Prostate gland (tissue), 2 donors: ENCODE data around the gene C4A. TPM values are rescaled to one million over a fixed set of nuclear protein-coding genes. Genes with fewer than 3 reads are reported as not detected.
"Not testable (repeated sequence)": the region's sequence is repeated elsewhere in the genome, so short reads cannot be mapped to it uniquely, and the experiment has no call there.

Source experiments
- DNase-seq: peaks from one replicate; pipeline ENCODE4 v3.0.0-alpha.2; 2019; ENCODE audit warnings: low spot score
- H3K27ac ChIP-seq, 2 donors: fragments of 200-600 bp; sonication (generic); 2 replicates each; pipeline ENCODE4 v1.5.1; 2017 to 2019
- H3K27me3 ChIP-seq: fragments of 200-600 bp; sonication (generic); replicated peaks from 2 replicates; pipeline ENCODE4 v1.5.1; 2019; ENCODE audit not compliant: insufficient read depth
- H3K36me3 ChIP-seq, 2 donors: fragments of 200-600 bp; sonication (generic); 1 replicate in 1 of 2; 2 replicates in 1 of 2; pipeline versions ENCODE4 v1.5.1 to v1.8.1; 2017 to 2019
- H3K4me1 ChIP-seq: fragments of 200-600 bp; sonication (generic); replicated peaks from 2 replicates; pipeline ENCODE4 v1.5.1; 2019
- H3K4me3 ChIP-seq, 2 donors: fragments of 200-600 bp; sonication (generic); 2 replicates each; pipeline ENCODE4 v1.5.1; 2017 to 2019
- H3K9me3 ChIP-seq: fragments of 200-600 bp; sonication (generic); 2 replicates; pipeline ENCODE4 v1.5.1; 2017
- CTCF ChIP-seq, 4 experiments: fragments of 200-600 bp in 2 of 4; fragments of 450-650 bp in 2 of 4; sonication (generic) in 2 of 4; IDR thresholded peaks; 1 replicate in 3 of 4; 2 replicates in 1 of 4; pipeline ENCODE4 v1.5.1; 2016 to 2019; ENCODE audit warnings: antibody characterized with exemption in 4 of 4, mild to moderate bottlenecking in 2 of 4, moderate library complexity in 2 of 4
- POLR2A ChIP-seq: fragments of 450-650 bp; IDR thresholded peaks from one replicate; pipeline ENCODE4 v1.6.1; 2016; ENCODE audit warnings: antibody characterized with exemption, mild to moderate bottlenecking
- POLR2AphosphoS5 ChIP-seq: sonication (generic); formaldehyde crosslinking; IDR thresholded peaks from one replicate; pipeline ENCODE4 v1.6.1; 2017; ENCODE audit warnings: antibody characterized with exemption
- WGBS: methylation state at CpG from one replicate; pipeline ENCODE4 v1.1.5; 2018; 5-methylcytosine and 5-hydroxymethylcytosine counted together
- intact Hi-C: fragments of 100-400 bp; cut with DNase I; formaldehyde crosslinking; loops from one replicate; pipeline ENCODE4 v1.14.2; 2022
- total RNA-seq, 2 donors: library from RNA; depleted of rRNA; stranded (reverse); fragments of >200 nt; gene quantifications; one replicate each; pipeline ENCODE4 v1.1.0, GENCODE V29; 2016

The C4A gene
- total RNA-seq, 2 donors from 2014 or later, result 32.8 to 196 TPM

GRCh38 chr6:31971993-31972708, 9.7 kb upstream of the C4A start, which contains the start of gene DXO:
Gene DXO (minus strand): TSS chr6:31972138. CDS start chr6:31971675, 463 bp downstream.
- Histone ChIP-seq H3K4me3 (peak within 1 kb of the TSS; percentile 64 to 75), H3K27ac (peak within 1 kb of the TSS; percentile 98 to 99), H3K27me3 (no peaks in the 10 kb centered on the region), H3K9me3 (no peaks in the 10 kb centered on the region), H3K36me3 (peaks cover 4 to 12% of the 10 kb centered on the region in 2 donors), H3K4me1 (peaks cover 10% of the 10 kb centered on the region)
- peak; percentile 95 for DNase-seq
- TF ChIP-seq POLR2AphosphoS5 (peak; percentile 94), POLR2A (peak; percentile 48), CTCF (IDR thresholded peaks at IDR 0.05) (peak in 2 of 4 experiments; percentile 4 to 18)
- WGBS, result 0% methylated on average over 46 of the region's 62 CpGs
- intact Hi-C loops, result no loop called here

GRCh38 chr6:31972709-31973350, 9.0 kb upstream of the C4A start:
- peaks cover 10% of the 10 kb centered on the region for H3K4me1 ChIP-seq
- DNase-seq, result no peak
- WGBS, result 5% methylated on average over 16 of the region's 19 CpGs

GRCh38 chr6:31976065-31976464, 5.8 kb upstream of the C4A start:
- H3K4me1 ChIP-seq, H3K27me3 ChIP-seq, H3K36me3 ChIP-seq, H3K27ac ChIP-seq, H3K9me3 ChIP-seq, intact Hi-C loops, DNase-seq, H3K4me3 ChIP-seq: not testable (repeated sequence)
- no CpG with 5 or more reads among the region's 30 CpGs for WGBS

More at GRCh38 chr6:31972709-31973350, 9.0 kb upstream of the C4A start:
- H3K27ac ChIP-seq, result peak overlapping the region; percentile 98 to 99
- no peaks in the 10 kb centered on the region for H3K9me3 ChIP-seq
- peaks cover 0 to 12% of the 10 kb centered on the region in 2 donors for H3K36me3 ChIP-seq
- peak overlapping the region; percentile 64 to 75 for H3K4me3 ChIP-seq
- TF ChIP-seq POLR2A (no peak), POLR2AphosphoS5 (no peak), CTCF (IDR thresholded peaks at IDR 0.05) (no peak)
- no peaks in the 10 kb centered on the region for H3K27me3 ChIP-seq
- intact Hi-C loops, result no loop called here

GRCh38 chr6:31977816-31978431, 3.9 kb upstream of the C4A start:
- no peak overlapping the region for H3K27ac ChIP-seq
- no peak overlapping the region for H3K4me3 ChIP-seq
- TF ChIP-seq CTCF (IDR thresholded peaks at IDR 0.05) (no peak), POLR2A (no peak), POLR2AphosphoS5 (no peak)
- no peaks in the 10 kb centered on the region for H3K36me3 ChIP-seq
- H3K4me1 ChIP-seq, result no peaks in the 10 kb centered on the region
- no peak for DNase-seq
- no peaks in the 10 kb centered on the region for H3K27me3 ChIP-seq
- H3K9me3 ChIP-seq, result no peaks in the 10 kb centered on the region
- intact Hi-C loops, result no loop called here
- 94% methylated on average over 12 of the region's 12 CpGs for WGBS

GRCh38 chr6:31978831-31979230, 3.0 kb upstream of the C4A start:
- TF ChIP-seq POLR2AphosphoS5, result no peak
- no peak for TF ChIP-seq CTCF (IDR thresholded peaks at IDR 0.05)
- TF ChIP-seq POLR2A, result no peak
- Histone ChIP-seq H3K27ac (no peak overlapping the region), H3K27me3 (no peaks in the 10 kb centered on the region), H3K4me1 (no peaks in the 10 kb centered on the region), H3K4me3 (no peak overlapping the region), H3K9me3 (no peaks in the 10 kb centered on the region), H3K36me3 (no peaks in the 10 kb centered on the region)
- 91% methylated on average over 5 of the region's 5 CpGs for WGBS
- intact Hi-C loops, result no loop called here
- DNase-seq, result no peak
